ENCODE data around the gene PCDHGB6. TPM values are rescaled to one million over a fixed set of nuclear protein-coding genes. Genes with fewer than 3 reads are reported as not detected.

The PCDHGB6 gene
- 6.0 to 6.7 TPM (median 6.1 TPM) in 3 replicates for total RNA-seq (2021)
- Bru-seq, nascent RNA: percentile 79 among the genes with signal in this experiment
- long read RNA-seq, experiment 1, full-length matches to known transcripts: 7 of 9 reads
- long read RNA-seq, experiment 1, partial matches to known transcripts: 0 of 9 reads
- long read RNA-seq, experiment 1, other reads (novel, unspliced or antisense): 2 of 9 reads
- long read RNA-seq, experiment 2, full-length matches to known transcripts: 2 of 3 reads
- long read RNA-seq, experiment 2, partial matches to known transcripts: 0 of 3 reads
- long read RNA-seq, experiment 2, other reads (novel, unspliced or antisense): 1 of 3 reads
- long read RNA-seq, experiment 3: 0 reads

- peaks cover 26% of the 10 kb centered on the region for H3K36me3 Mint-ChIP-seq
- H3K27me3 Mint-ChIP-seq (ENCODE audit: low read depth): peaks cover 19% of the 10 kb centered on the region
- DNase-seq (ENCODE audit: low spot score): peak; percentile 86
- H3K27ac Mint-ChIP-seq: peak within 1 kb of the TSS; percentile 45; the same call in 1 of the 2 replicates
- ATAC-seq: peak; percentile 92
- peaks cover 12% of the 10 kb centered on the region for H3K4me1 Mint-ChIP-seq
- ChIA-PET CTCF (interaction anchor here (0.6 to 2.9 kb wide), 62 partner anchors 8 to 314 kb away, joined by 3 to 31 read pairs (median 6); partner anchors contain the start of genes DIAPH1, HDAC3, PCDHB11 and PCDHB12), POLR2A (interaction anchor here (0.6 to 1.2 kb wide), 2 partner anchors 10 to 163 kb away, joined by 3 to 6 read pairs; partner anchors contain the start of gene PCDHGB7)
- H3K4me3 Mint-ChIP-seq: peak within 1 kb of the TSS; percentile 96
- H3K9me3 Mint-ChIP-seq: peaks cover 18% of the 10 kb centered on the region
- TF ChIP-seq HMGXB4 (CRISPR knock-in tag; IDR thresholded peaks at IDR 0.05) (peak; percentile 94), CTCF (IDR thresholded peaks at IDR 0.05) (peak; percentile 64)
Measured at GRCh38 chr5:141407790-141408505, at the start of gene PCDHGB6. PCDHGB6 (plus strand) TSS chr5:141408021; CDS start chr5:141408203, 182 bp downstream.

GRCh38 chr5:141359790-141360426, 47.9 kb upstream of the PCDHGB6 start, which contains the start of gene PCDHGB2:
PCDHGB2 (plus strand) TSS chr5:141359994; CDS start chr5:141360136, 142 bp downstream.
- TF ChIP-seq ZNF121 (CRISPR knock-in tag; IDR thresholded peaks at IDR 0.05) (no peak), SMAD4 (CRISPR knock-in tag; IDR thresholded peaks at IDR 0.05) (no peak), PRDM15 (CRISPR knock-in tag; IDR thresholded peaks at IDR 0.05) (peak; percentile 47; the same call in 1 of the 2 replicates), CTCF (IDR thresholded peaks at IDR 0.05) (peak; percentile 65), ATF2 (CRISPR knock-in tag; IDR thresholded peaks at IDR 0.05; ENCODE audit: borderline replicate concordance, low read depth) (no peak)
- POLR2A ChIA-PET: no interaction called here
- DNase-seq (ENCODE audit: low spot score) (peak; percentile 46), ATAC-seq (peak; percentile 83)
- H3K9me3 Mint-ChIP-seq: peaks cover 62% of the 10 kb centered on the region
- peak within 1 kb of the TSS; percentile 96 for H3K27ac Mint-ChIP-seq
- H3K36me3 Mint-ChIP-seq: peaks cover 68% of the 10 kb centered on the region
- H3K27me3 Mint-ChIP-seq (ENCODE audit: low read depth): peaks cover 22% of the 10 kb centered on the region; the same call in 1 of the 2 replicates
- H3K4me3 Mint-ChIP-seq: peak within 1 kb of the TSS; percentile 60
- CTCF ChIA-PET: interaction anchor here (0.6 to 1.6 kb wide), 27 partner anchors 9 to 207 kb away, joined by 3 to 16 read pairs (median 5); partner anchors contain the start of genes PCDHB10, PCDHB14, PCDHB15 and PCDHB16
- peaks cover 27% of the 10 kb centered on the region for H3K4me1 Mint-ChIP-seq

Data from WTC11 (cell line).